Mesangial cell (primary cell): ENCODE results near the gene ZNF324B. TPM values are rescaled to one million over a fixed set of nuclear protein-coding genes. Genes with fewer than 3 reads are reported as not detected.

Experiments used
- total RNA-seq: library from RNA; depleted of rRNA; stranded (reverse); fragments of >200 nt; gene quantifications from 2 replicates; pipeline ENCODE4 v1.2.3, GENCODE V29; 2015

ZNF324B gene
- total RNA-seq = 3.9 and 7.1 TPM in 2 replicates

GRCh38 chr19:58451358-58452101, at the start of gene ZNF324B:
Gene ZNF324B, plus strand, starts transcription at chr19:58451622. Its CDS starts 2,080 bp downstream, at chr19:58453702.

GRCh38 chr19:58408152-58409009, 43.0 kb upstream of the ZNF324B start, which contains the start of gene ZNF584:
Gene ZNF584, plus strand, starts transcription at chr19:58408649. Its CDS starts 499 bp downstream, at chr19:58409148.

DNA sequence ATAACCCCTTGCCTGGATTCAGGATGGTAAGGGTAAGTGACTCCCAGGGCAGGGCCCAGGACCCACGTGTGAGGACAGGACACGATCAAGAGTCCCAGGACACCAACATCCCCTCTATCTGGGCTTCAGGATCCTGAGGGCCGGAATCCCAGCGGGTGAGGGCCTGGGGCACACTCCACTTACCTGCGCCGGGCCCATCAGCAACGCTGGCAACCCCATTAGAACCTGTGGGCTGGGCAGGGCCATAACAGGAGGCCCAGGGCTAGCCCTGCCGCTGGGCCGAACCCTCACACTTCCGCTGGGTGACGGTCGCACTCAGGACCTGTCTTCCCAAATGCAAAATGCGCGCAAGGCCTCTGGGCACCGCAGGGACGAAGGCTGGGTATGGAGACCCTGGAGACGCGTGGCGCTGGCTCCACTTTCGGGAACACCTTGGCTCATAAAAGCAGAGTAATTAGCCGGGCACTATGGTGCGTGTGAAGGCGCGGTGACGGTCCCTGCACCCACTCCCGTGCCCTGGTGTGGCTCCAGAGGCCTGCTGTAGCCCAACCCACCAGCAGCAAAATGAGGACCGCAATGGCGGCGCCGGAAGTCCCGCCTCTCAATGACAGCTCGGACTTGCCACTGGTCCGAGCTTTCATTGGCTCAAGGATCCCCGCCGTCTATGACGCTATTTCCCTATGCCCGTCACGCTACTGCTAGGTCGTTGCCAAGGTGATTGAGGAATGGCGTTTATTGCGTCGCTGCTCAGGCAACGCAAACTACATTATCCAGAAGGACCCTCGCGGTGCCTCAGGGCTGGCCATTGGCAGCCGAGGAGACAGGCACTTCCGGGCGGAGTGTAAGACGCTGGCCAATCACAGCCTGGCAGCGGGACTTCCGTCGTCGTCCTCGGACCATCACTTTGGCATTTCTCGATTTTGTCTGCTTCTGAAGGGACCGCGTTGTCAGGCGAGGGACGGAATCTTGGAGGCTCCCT, 11.6 kb upstream of the ZNF324B start, which contains the start of gene ZNF132:
ZNF132 (minus strand) TSS at position 578 of the 979 bp plus-strand sequence; CDS start at position 246, 332 bp downstream.

DNA sequence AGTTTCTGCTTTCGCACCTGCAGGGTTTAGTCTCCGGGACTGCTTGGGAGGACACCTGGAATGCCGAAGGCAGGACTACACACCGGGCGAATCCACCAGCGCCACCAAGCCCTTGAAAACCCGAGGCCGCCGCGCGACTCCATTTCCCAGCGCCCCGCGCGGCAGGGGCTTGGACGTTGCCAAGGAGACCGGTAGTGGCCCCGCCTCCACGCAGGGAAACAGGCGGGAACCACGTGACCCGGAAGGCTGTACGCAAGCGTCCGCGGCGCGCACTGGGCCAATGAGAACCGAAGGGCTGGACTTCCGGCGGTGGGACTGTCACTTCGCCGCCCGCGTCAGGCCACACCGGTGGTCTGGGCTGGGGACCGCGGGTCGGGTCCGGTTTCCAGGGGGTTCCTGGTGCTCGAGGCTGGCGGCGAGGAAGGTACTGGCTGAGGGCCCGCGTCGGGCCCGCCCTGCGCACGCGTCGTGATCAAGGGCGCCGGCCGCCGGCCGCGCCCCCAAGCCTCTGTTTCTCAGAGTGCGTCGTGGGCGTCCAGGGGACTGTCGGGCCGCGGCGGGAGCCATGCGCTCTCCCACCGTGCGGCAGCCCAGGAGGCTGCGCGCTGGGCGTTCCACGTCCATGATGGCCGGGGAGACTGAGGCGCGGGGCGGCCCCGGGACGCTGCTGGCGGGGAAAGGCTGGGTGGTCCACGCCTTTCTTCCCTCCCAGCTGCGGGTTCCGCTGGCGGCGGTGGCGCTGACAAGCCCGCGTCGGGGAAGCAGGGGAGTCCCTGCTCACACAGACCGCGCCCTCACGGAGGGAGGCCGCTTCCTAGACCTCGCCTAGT, 15.6 kb downstream of the ZNF324B start, which contains the start of gene ZNF324:
ZNF324 (plus strand) TSS at position 321 of the 830 bp plus-strand sequence. CDS start 2,106 bp downstream, outside the sequence.

DNA sequence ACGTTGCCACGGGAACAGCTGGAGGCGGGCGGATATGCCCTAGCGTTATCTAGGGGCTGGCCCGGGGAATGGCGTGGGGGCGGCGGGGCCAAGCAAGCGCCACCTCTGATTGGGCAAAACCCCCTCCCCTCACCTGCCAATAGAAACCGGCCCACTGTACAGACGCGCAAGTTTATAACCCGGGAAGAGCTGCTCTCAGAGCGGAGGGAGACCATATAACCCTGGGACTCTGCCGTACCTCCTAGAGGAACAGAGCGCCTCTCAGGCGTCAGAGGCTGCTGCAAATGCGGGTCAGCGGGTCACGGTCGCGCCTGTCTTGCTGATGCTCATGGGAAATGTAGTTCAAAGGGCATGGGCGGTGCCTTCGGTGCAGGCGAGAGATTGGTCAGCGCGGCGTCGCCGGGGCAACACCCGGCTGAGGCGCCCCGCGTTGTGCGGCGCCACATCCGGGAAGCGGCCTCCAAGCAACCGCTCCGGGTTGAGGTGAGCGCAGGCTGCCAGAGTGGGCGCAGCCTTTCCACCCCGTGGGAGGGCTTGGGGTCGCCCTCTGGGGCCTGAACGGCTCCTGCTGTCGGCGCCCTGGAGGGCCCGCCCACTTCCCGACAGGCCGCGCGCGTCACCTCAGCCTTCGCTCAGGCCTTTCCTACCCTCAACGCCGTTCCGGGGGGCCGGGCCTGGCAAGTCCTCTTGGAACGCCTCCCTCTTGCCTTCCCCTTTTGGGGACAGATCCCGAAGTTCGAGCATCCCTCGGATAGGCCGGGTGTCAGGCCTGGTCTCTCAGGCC, 24.5 kb downstream of the ZNF324B start, which contains the start of gene ZNF446:
ZNF446 (plus strand) TSS at position 639 of the 784 bp plus-strand sequence. CDS start 867 bp downstream, outside the sequence.

Other genes starting within 250 kb of the ZNF324B start
- gene ZNF544, start 222.7 kb upstream of the ZNF324B start, total RNA-seq = 26.9 and 38.4 TPM in 2 replicates
- gene ZNF8, start 172.7 kb upstream of the ZNF324B start, total RNA-seq = 4.6 and 10.0 TPM in 2 replicates
- 21.0 and 35.8 TPM in 2 replicates for gene ERVK3-1, start 146.2 kb upstream of the ZNF324B start, total RNA-seq
- 2.0 and 3.7 TPM in 2 replicates for gene ZSCAN22, start 124.6 kb upstream of the ZNF324B start, total RNA-seq
- 24.1 and 28.8 TPM in 2 replicates for gene A1BG, start 98.1 kb upstream of the ZNF324B start, total RNA-seq
- under 0.01 and 2.8 TPM in 2 replicates for gene ZNF497, start 88.9 kb upstream of the ZNF324B start, total RNA-seq
- gene ZNF837, start 70.6 kb upstream of the ZNF324B start, total RNA-seq = 4.9 and 7.5 TPM in 2 replicates
- 1,981 and 2,018 TPM in 2 replicates for gene RPS5, start 64.4 kb upstream of the ZNF324B start, total RNA-seq
- gene RNF225, start 56.0 kb upstream of the ZNF324B start, total RNA-seq = 0.13 TPM in 1 of 2 replicates, not detected in the other
- gene ZNF584, start 43.0 kb upstream of the ZNF324B start, total RNA-seq = 13.5 and 23.3 TPM in 2 replicates
- gene ZNF132, start 11.5 kb upstream of the ZNF324B start, total RNA-seq = 2.3 and 3.3 TPM in 2 replicates
- 5.4 and 14.6 TPM in 2 replicates for gene ZNF324, start 15.5 kb downstream of the ZNF324B start, total RNA-seq
- gene ZNF446, start 24.7 kb downstream of the ZNF324B start, total RNA-seq = 6.2 and 16.9 TPM in 2 replicates
- 11.1 and 13.1 TPM in 2 replicates for gene SLC27A5, start 60.4 kb downstream of the ZNF324B start, total RNA-seq
- 19.1 and 23.8 TPM in 2 replicates for gene ZBTB45, start 68.2 kb downstream of the ZNF324B start, total RNA-seq
- 672 and 766 TPM in 2 replicates for gene TRIM28, start 92.4 kb downstream of the ZNF324B start, total RNA-seq
- gene CHMP2A, start 103.5 kb downstream of the ZNF324B start, total RNA-seq = 75.9 and 151 TPM in 2 replicates
- 31.7 and 42.5 TPM in 2 replicates for gene UBE2M, start 107.0 kb downstream of the ZNF324B start, total RNA-seq
- 7.3 and 23.7 TPM in 2 replicates for gene MZF1, start 121.7 kb downstream of the ZNF324B start, total RNA-seq